Transverse colon (tissue), 4 donors: ENCODE data around the gene SCGB1D2. TPM values are rescaled to one million over a fixed set of nuclear protein-coding genes. Genes with fewer than 3 reads are reported as not detected.

Experiments
- DNase-seq: peaks from one replicate; pipeline ENCODE4 v3.0.0-alpha.2; 2019
- H3K27ac ChIP-seq, 4 donors: fragments of 200-600 bp; sonication (generic); 2 replicates each; pipeline ENCODE4 v1.5.1; 2016 to 2018; ENCODE audit warnings: inconsistent platforms in 4 of 4
- H3K27me3 ChIP-seq: fragments of 200-600 bp; sonication (generic); 2 replicates; pipeline ENCODE4 v1.5.1; 2017; ENCODE audit warnings: inconsistent platforms
- H3K36me3 ChIP-seq, 4 donors: fragments of 200-600 bp; sonication (generic); 2 replicates each; pipeline ENCODE4 v1.5.1; 2017 to 2019; ENCODE audit warnings: inconsistent platforms in 4 of 4
- H3K4me1 ChIP-seq, 4 donors: fragments of 200-600 bp; sonication (generic); 2 replicates each; pipeline ENCODE4 v1.5.1; 2017 to 2020; ENCODE audit warnings: inconsistent platforms in 4 of 4
- H3K4me3 ChIP-seq, 4 donors: fragments of 200-600 bp; sonication (generic); 1 replicate in 1 of 4; 2 replicates in 3 of 4; pipeline versions ENCODE4 v1.5.1 to v1.6.1; 2017 to 2019; ENCODE audit warnings: inconsistent platforms in 4 of 4
- H3K9me3 ChIP-seq, 2 donors: fragments of 200-600 bp; sonication (generic); 2 replicates each; pipeline ENCODE4 v1.5.1; 2017 to 2019; ENCODE audit warnings: inconsistent platforms in 2 of 2
- EP300 ChIP-seq: sonication (generic); formaldehyde crosslinking; IDR thresholded peaks from one replicate; pipeline ENCODE4 v1.6.1; 2017; ENCODE audit warnings: antibody characterized with exemption, low read depth
- POLR2A ChIP-seq: fragments of 450-650 bp; IDR thresholded peaks from one replicate; pipeline ENCODE4 v1.6.1; 2016; ENCODE audit warnings: antibody characterized with exemption, mild to moderate bottlenecking, moderate library complexity
- POLR2AphosphoS5 ChIP-seq, 3 donors: sonication (generic); formaldehyde crosslinking; IDR thresholded peaks; one replicate each; pipeline ENCODE4 v1.6.1; 2016; ENCODE audit warnings: antibody characterized with exemption in 3 of 3
- WGBS, 2 donors: methylation state at CpG; one replicate each; pipeline ENCODE4 v1.1.5; 2018; ENCODE audit warnings: low coverage in 1 of 2; 5-methylcytosine and 5-hydroxymethylcytosine counted together
- in situ Hi-C, 4 donors: fragments of 200-750 bp; cut with MboI; loops; one replicate each; pipeline versions ENCODE4 v1.15.0 to v1.15.1; 2017; ENCODE audit warnings: low sequenced_read_pairs in 3 of 4, low pct_ligation_motif_present in 1 of 4, low pct_unique_long_range_greater_than_20kb in 1 of 4
- intact Hi-C: fragments of 100-400 bp; cut with DNase I; formaldehyde crosslinking; loops from one replicate; pipeline ENCODE4 v1.15.1; 2023; ENCODE audit warnings: low total_unique reads
- total RNA-seq, 4 donors: library from RNA; depleted of rRNA; stranded (reverse); fragments of >200 nt; gene quantifications; one replicate each; pipeline ENCODE4 v1.1.0, GENCODE V29; 2016
- TF ChIP-seq, protein P1 (sequence below), 5 experiments: fragments of 200-600 bp in 3 of 5; fragments of 450-650 bp in 2 of 5; sonication (generic) in 3 of 5; IDR thresholded peaks; 1 replicate in 2 of 5; 2 replicates in 3 of 5; pipeline ENCODE4 v1.5.1; 2016 to 2017; ENCODE audit warnings: antibody characterized with exemption in 5 of 5, inconsistent platforms in 3 of 5, mild to moderate bottlenecking in 2 of 5, moderate library complexity in 1 of 5

Gene SCGB1D2
- total RNA-seq, 4 donors from 2014 or later, result not detected

DNA sequence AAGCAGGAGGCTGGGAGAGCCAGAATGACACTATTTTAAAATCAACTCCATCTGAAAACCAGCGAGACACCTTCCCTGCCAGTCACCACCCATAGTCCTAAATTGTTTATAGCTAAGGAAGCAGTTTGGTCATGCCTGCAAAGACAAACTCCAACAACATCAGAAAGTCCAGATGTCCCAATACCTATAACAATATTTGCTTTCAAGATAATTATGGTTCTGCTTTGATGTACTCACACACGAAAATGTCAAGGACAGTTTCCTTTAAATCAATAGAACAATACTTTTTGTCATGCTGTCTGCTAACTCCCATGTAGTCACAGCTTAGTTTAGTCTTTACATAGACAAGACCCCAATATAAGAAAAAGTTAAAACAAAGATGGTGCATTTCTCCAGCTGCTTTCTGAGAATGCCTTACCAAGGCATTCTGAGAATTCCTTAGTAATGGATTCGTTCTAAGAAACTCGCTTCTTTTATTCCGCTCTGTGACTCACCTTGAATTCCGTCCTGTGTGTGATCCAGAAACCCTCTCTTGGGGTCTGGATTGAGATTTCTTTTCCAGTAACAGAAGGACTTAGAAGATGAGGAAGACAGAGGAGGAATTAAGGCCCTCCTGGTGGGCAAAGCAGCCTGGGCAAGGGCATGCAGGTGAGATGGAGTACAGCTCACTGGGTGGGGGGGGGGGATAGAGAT lies 18.4 kb downstream of the SCGB1D2 start:
- WGBS, 2 donors, result 58 to 67% methylated on average over 6 of the region's 6 CpGs
- in situ Hi-C loops, result no loop called here

DNA sequence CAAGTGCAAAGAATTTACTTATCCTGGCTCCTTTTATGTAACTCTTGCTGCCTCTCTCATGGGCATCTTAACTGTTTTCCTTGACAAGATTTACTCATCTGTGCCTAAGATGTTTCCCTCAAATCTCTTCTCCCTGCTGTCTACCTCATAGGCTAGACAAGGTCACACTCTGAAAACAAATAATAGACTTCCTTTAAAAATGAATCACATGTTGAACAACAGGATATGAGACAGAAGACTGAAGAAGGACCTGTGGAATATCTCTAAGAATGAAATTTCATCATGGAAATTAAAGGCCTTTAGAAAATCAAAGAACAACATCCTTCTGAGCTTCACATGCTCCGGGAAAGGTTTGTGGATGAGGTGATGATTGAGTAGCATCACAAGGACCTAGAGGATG lies 22.0 kb downstream of the SCGB1D2 start:
- Histone ChIP-seq H3K36me3 (no peaks in the 10 kb centered on the region), H3K27me3 (peaks cover 9% of the 10 kb centered on the region), H3K27ac (no peak overlapping the region), H3K4me1 (no peaks in the 10 kb centered on the region), H3K9me3 (no peaks in the 10 kb centered on the region), H3K4me3 (no peak overlapping the region)
- DNase-seq, result no peak
- in situ Hi-C loops (no loop called here), intact Hi-C loops (no loop called here)
- TF ChIP-seq POLR2A (no peak), EP300 (no peak), POLR2AphosphoS5 (IDR thresholded peaks at IDR 0.05) (no peak)
- TF ChIP-seq, protein P1, sequence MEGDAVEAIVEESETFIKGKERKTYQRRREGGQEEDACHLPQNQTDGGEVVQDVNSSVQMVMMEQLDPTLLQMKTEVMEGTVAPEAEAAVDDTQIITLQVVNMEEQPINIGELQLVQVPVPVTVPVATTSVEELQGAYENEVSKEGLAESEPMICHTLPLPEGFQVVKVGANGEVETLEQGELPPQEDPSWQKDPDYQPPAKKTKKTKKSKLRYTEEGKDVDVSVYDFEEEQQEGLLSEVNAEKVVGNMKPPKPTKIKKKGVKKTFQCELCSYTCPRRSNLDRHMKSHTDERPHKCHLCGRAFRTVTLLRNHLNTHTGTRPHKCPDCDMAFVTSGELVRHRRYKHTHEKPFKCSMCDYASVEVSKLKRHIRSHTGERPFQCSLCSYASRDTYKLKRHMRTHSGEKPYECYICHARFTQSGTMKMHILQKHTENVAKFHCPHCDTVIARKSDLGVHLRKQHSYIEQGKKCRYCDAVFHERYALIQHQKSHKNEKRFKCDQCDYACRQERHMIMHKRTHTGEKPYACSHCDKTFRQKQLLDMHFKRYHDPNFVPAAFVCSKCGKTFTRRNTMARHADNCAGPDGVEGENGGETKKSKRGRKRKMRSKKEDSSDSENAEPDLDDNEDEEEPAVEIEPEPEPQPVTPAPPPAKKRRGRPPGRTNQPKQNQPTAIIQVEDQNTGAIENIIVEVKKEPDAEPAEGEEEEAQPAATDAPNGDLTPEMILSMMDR (IDR thresholded peaks at IDR 0.05), result no peak
- WGBS, 2 donors, result 89% methylated on average over 1 of the region's 1 CpG; no CpG with 5 or more reads in 1 of the 2 donors

More for the DNA sequence above, 18.4 kb downstream of the SCGB1D2 start:
- Histone ChIP-seq H3K9me3 (no peaks in the 10 kb centered on the region), H3K4me1 (no peaks in the 10 kb centered on the region), H3K4me3 (no peak overlapping the region), H3K27me3 (peaks cover 3% of the 10 kb centered on the region), H3K27ac (no peak overlapping the region), H3K36me3 (no peaks in the 10 kb centered on the region)
- intact Hi-C loops, result no loop called here
- TF ChIP-seq, protein P1 (IDR thresholded peaks at IDR 0.05), result no peak
- TF ChIP-seq EP300 (no peak), POLR2A (no peak), POLR2AphosphoS5 (IDR thresholded peaks at IDR 0.05) (no peak)
- no peak for DNase-seq

DNA sequence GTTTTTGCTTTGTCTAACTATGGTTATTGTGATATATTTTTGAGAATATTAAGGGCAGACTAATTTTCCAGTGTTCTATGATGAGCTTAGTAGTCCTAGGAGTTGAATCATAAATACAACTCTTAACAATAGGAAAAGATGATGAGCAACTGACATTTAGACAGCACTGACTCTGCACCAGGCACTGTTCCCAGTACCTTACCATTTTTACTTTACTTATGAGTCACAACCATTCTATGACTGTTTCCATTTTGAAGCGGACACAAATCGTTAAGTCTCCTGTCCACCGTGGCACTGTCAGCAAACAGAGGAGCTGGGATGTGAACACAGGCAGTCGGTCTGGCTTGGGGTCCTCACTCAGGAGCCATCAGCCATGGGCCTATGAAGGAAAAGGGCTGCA lies 24.5 kb downstream of the SCGB1D2 start:
- no peak overlapping the region for H3K27ac ChIP-seq
- in situ Hi-C loops, result no loop called here
- no peak for TF ChIP-seq EP300
- TF ChIP-seq, protein P1 (IDR thresholded peaks at IDR 0.05), result no peak
- no peak for TF ChIP-seq POLR2AphosphoS5 (IDR thresholded peaks at IDR 0.05)
- TF ChIP-seq POLR2A, result no peak
- no peaks in the 10 kb centered on the region for H3K36me3 ChIP-seq
- H3K4me3 ChIP-seq, result no peak overlapping the region
- peaks cover 18% of the 10 kb centered on the region for H3K27me3 ChIP-seq
- intact Hi-C loops, result no loop called here
- DNase-seq, result no peak
- H3K9me3 ChIP-seq, result no peaks in the 10 kb centered on the region
- H3K4me1 ChIP-seq, result no peaks in the 10 kb centered on the region
- WGBS, 2 donors, result 61 to 87% methylated on average over 2 to 4 of the region's 4 CpGs

DNA sequence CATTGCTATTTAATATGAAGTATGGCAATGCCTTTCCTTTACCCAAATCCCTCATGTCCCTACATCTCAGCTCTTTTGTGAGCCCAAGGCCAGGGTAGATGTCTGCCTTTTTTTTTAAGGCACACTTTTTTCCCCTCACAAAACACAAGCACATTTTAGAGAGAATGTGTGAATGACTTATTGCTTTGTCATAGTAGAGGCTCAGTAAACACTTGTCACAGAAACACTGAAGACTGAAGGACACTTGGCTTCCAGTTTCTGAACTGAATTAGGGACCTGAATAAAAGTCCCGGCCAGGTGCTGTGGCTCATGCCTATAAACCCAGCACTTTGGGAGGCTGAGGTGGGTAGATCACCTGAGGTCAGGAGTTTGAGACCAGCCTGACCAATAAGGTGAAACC lies 25.0 kb downstream of the SCGB1D2 start:
- 58 to 80% methylated on average over 1 of the region's 1 CpG for WGBS, 2 donors
- H3K27me3 ChIP-seq, result peaks cover 18% of the 10 kb centered on the region
- in situ Hi-C loops, result no loop called here
- TF ChIP-seq POLR2AphosphoS5 (IDR thresholded peaks at IDR 0.05), result no peak
- no peak for TF ChIP-seq EP300
- no peak for TF ChIP-seq POLR2A
- TF ChIP-seq, protein P1 (IDR thresholded peaks at IDR 0.05), result no peak
- intact Hi-C loops, result no loop called here
- H3K4me3 ChIP-seq, result no peak overlapping the region
- H3K27ac ChIP-seq, result no peak overlapping the region
- H3K36me3 ChIP-seq, result no peaks in the 10 kb centered on the region
- DNase-seq, result no peak
- no peaks in the 10 kb centered on the region for H3K4me1 ChIP-seq
- H3K9me3 ChIP-seq, result no peaks in the 10 kb centered on the region
